Caco-2 (cell line): ENCODE measurements around the gene PALM. TPM values are rescaled to one million over a fixed set of nuclear protein-coding genes. Genes with fewer than 3 reads are reported as not detected.
"Not testable (repeated sequence)": the region's sequence is repeated elsewhere in the genome, so short reads cannot be mapped to it uniquely, and the experiment has no call there.

Source experiments
- BruUV-seq: library from RNA; stranded (reverse); fragments of 400-500 nt; replicated peaks from 2 replicates; lab custom pipeline; 2021; lab: Mats Ljungman, UMichigan
- CTCF ChIA-PET: fragments of 300-600 bp; sonication (Branson Sonifier 250); formaldehyde crosslinking; loops from one replicate; lab custom pipeline; 2022; ENCODE audit warnings: antibody characterized with exemption; lab: Charles Lee
- POLR2A ChIA-PET: fragments of 300-600 bp; sonication (Branson Sonifier 250); formaldehyde crosslinking; loops from one replicate; lab custom pipeline; 2022; ENCODE audit warnings: antibody characterized with exemption; lab: Charles Lee
- DNase-seq, 2 experiments: peaks; one replicate each; pipeline versions ENCODE4 v3.0.0 to v3.0.0-alpha.2; 2020 to 2022
- H3K27me3 ChIP-seq: replicated peaks from 2 replicates; pipeline ENCODE4 v1.6.0; 2011; ENCODE audit warnings: low read length; ENCODE audit not compliant: control insufficient read depth, insufficient read depth
- H3K36me3 ChIP-seq: 2 replicates; pipeline ENCODE4 v1.5.1; 2011; ENCODE audit warnings: low read length; ENCODE audit not compliant: control insufficient read depth, insufficient read depth
- H3K4me1 ChIP-seq: fragments of 250-450 bp; sonication (Bioruptor Pico); 2 replicates; pipeline ENCODE4 v1.5.1; 2020; ENCODE audit warnings: mild to moderate bottlenecking
- H3K4me3 ChIP-seq: 2 replicates; pipeline ENCODE4 v1.5.1; 2011; ENCODE audit warnings: low read depth, mild to moderate bottlenecking, control low read depth, low read length
- H3K9me3 ChIP-seq: fragments of 250-450 bp; sonication (Bioruptor Pico); 2 replicates; pipeline ENCODE4 v1.5.1; 2020; ENCODE audit warnings: mild to moderate bottlenecking, moderate library complexity
- H3K27ac Mint-ChIP-seq: one replicate; pipeline ENCODE4 v1.8.0; 2022; ENCODE audit warnings: mixed read lengths; ENCODE audit not compliant: unreplicated experiment
- H3K27me3 Mint-ChIP-seq: one replicate; pipeline ENCODE4 v1.8.0; 2022; ENCODE audit warnings: mixed read lengths; ENCODE audit not compliant: insufficient read depth, unreplicated experiment
- H3K36me3 Mint-ChIP-seq: one replicate; pipeline ENCODE4 v1.8.0; 2022; ENCODE audit warnings: mild to moderate bottlenecking, mixed read lengths; ENCODE audit not compliant: insufficient read depth, unreplicated experiment
- H3K4me1 Mint-ChIP-seq: one replicate; pipeline ENCODE4 v1.8.0; 2022; ENCODE audit warnings: low read depth, mixed read lengths; ENCODE audit not compliant: unreplicated experiment
- H3K4me3 Mint-ChIP-seq: one replicate; pipeline ENCODE4 v1.8.0; 2022; ENCODE audit warnings: mild to moderate bottlenecking, moderate library complexity, mixed read lengths; ENCODE audit not compliant: unreplicated experiment
- H3K9me3 Mint-ChIP-seq: one replicate; pipeline ENCODE4 v1.8.0; 2022; ENCODE audit warnings: mixed read lengths; ENCODE audit not compliant: unreplicated experiment
- intact Hi-C: fragments of 100-400 bp; cut with micrococcal nuclease; formaldehyde crosslinking; loops from one replicate; pipeline ENCODE4 v1.10.0; 2022; ENCODE audit not compliant: unreplicated experiment
- total RNA-seq: library from RNA; stranded (reverse); gene quantifications from 2 replicates; pipeline ENCODE4 v1.2.3, GENCODE V29; 2022
- TF ChIP-seq, protein P1 (sequence below), 2 experiments: fragments of 200-600 bp in 1 of 2; IDR thresholded peaks; 1 replicate in 1 of 2; 2 replicates in 1 of 2; pipeline versions ENCODE4 v1.5.1 to v1.8.0; 2011 to 2022; ENCODE audit warnings: antibody characterized with exemption in 1 of 2, control low read depth in 1 of 2, inconsistent platforms in 1 of 2, low read depth in 1 of 2, low read length in 1 of 2, mild to moderate bottlenecking in 1 of 2, moderate library complexity in 1 of 2; ENCODE audit not compliant: insufficient read depth in 1 of 2, severe bottlenecking in 1 of 2, unreplicated experiment in 1 of 2

Gene PALM
- total RNA-seq, 1 experiment from 2014 or later: 16.1 TPM

DNA sequence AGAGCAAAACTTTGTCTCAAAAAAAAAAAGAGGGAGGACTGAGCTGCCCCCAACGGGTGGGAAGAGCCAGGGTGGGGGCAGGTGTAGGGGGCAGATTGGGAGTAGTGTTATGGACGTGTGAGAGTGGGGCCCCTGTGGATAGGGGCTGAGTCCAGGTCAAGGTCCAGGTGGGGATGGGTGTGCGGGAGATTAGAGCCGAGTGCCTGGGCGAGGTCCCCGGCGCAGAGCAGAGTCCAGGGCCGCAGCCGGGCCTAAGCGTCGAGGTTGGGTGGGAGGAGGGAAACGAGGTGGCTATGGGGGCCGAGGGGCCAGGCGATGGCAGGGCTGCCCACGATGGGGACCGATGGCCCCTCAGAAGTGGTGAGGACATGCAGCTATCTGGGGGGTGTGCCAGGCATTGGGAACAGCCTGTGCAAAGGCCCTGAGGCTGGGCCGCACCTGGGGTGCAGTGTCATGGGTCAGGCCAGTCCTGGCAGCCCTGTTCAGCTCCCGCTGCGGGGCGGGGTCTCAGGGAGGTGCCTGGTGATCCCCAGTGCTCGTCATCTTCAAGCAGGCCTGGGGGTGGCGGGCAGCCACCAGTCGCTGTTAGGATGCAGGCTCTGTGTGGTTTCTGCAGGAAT lies 29.9 kb downstream of the PALM start:
- Mint-ChIP-seq H3K4me3 (peak overlapping the region; percentile 22), H3K27me3 (no peaks in the 10 kb centered on the region), H3K9me3 (no peaks in the 10 kb centered on the region), H3K27ac (peak overlapping the region; percentile 66), H3K4me1 (peaks cover 7% of the 10 kb centered on the region), H3K36me3 (peaks cover 60% of the 10 kb centered on the region)
- peak; percentile 54 to 87 for DNase-seq
- H3K4me3 ChIP-seq: no peak overlapping the region
- TF ChIP-seq, protein P1, sequence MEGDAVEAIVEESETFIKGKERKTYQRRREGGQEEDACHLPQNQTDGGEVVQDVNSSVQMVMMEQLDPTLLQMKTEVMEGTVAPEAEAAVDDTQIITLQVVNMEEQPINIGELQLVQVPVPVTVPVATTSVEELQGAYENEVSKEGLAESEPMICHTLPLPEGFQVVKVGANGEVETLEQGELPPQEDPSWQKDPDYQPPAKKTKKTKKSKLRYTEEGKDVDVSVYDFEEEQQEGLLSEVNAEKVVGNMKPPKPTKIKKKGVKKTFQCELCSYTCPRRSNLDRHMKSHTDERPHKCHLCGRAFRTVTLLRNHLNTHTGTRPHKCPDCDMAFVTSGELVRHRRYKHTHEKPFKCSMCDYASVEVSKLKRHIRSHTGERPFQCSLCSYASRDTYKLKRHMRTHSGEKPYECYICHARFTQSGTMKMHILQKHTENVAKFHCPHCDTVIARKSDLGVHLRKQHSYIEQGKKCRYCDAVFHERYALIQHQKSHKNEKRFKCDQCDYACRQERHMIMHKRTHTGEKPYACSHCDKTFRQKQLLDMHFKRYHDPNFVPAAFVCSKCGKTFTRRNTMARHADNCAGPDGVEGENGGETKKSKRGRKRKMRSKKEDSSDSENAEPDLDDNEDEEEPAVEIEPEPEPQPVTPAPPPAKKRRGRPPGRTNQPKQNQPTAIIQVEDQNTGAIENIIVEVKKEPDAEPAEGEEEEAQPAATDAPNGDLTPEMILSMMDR (IDR thresholded peaks at IDR 0.05; ENCODE audit: insufficient read depth in 1 of 2, low read depth in 1 of 2, low read length in 1 of 2, severe bottlenecking in 1 of 2, unreplicated experiment in 1 of 2): no peak
- ChIA-PET POLR2A (interaction anchor here (1.3 kb wide), 1 partner anchor 12 kb away, joined by 5 read pairs; the partner anchor contains the start of gene MISP), CTCF (no interaction called here)
- no TSS peak for BruUV-seq
- H3K27me3 ChIP-seq: no peaks in the 10 kb centered on the region
- no peaks in the 10 kb centered on the region for H3K36me3 ChIP-seq
- H3K4me1 ChIP-seq: peaks cover 16% of the 10 kb centered on the region
- peaks cover 5% of the 10 kb centered on the region; the same call in 1 of the 2 replicates for H3K9me3 ChIP-seq
- intact Hi-C loops: loop anchor here (2.0 kb wide), 1 partner anchor 14 kb away; no protein-coding TSS in a partner anchor

DNA sequence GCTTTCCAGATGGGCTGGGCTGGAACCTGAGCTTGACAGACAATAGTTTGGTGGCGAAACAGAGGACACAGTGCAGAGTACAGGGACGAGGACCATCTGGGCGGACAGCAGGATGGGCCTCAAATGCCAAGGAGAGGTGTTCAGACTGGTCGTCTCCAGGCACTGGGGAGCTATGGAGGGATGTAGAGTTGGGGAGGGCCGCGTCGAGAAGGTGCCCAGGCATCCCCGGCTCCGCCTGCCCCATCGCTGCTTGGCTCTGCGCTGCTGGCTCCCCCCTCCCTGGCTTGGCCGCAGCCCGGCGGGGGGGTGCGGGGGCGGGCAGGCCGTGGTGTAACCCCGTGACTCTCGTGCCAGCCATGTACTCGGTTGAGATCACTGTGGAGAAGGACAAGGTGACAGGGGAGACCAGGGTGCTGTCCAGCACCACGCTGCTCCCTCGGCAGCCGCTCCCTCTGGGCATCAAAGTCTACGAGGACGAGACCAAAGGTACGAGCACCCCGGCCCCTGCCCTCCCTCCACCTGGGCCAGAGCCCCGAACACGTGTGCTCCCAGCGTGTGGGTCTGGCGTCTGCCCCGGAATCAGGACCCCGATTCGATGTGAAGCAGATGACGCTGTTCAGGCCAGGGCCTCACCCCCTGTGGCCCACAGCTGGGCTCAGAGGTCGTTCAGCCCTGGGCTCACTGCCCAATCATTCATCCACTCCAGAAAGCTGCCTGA lies 31.4 kb downstream of the PALM start:
- H3K4me3 Mint-ChIP-seq: no peak overlapping the region
- no peak for DNase-seq

DNA sequence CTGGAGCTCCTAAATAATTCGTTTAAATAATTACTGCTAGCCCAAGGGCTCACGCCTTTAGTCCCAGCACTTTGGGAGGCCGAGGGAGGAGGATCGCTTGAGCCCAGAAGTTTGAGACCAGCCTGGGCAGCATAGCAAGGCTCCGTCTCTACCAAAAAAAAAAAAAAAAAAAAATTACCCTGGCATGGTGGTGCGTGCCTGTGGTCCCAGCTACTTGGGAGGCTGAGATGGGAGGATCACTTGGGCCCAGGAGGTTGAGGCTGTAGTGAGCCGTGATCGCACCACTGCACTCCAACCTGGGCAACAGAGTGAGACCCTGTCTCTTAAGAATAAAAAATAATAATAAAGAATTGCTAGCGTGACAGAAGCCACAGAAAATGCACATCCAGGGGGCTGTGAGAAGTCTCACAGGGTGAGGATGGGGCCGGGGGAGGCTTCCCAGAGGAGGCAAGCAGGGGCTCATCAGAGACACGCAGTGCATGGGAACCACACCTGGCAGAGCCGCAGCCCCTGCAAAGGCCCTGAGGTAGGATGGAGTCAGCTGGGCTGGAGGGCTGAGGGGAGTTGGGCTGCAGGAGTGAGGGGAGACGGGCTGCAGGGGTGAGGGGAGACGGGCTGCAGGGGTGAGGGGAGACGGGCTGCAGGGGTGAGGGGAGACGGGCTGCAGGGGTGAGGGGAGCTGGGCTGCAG lies 32.2 kb downstream of the PALM start:
- ChIA-PET POLR2A (interaction anchor here (1.4 kb wide), 1 partner anchor 12 kb away, joined by 8 read pairs; no protein-coding TSS in a partner anchor), CTCF (interaction anchor here (0.6 to 0.9 kb wide), 2 partner anchors 11 to 114 kb away, joined by 3 read pairs; no protein-coding TSS in a partner anchor)
- H3K36me3 ChIP-seq, H3K9me3 Mint-ChIP-seq, DNase-seq, H3K4me3 ChIP-seq, BruUV-seq, H3K9me3 ChIP-seq, intact Hi-C loops, H3K27me3 Mint-ChIP-seq, H3K4me3 Mint-ChIP-seq, H3K4me1 Mint-ChIP-seq, H3K27me3 ChIP-seq, H3K27ac Mint-ChIP-seq: not testable (repeated sequence)
- peaks cover 49% of the 10 kb centered on the region for H3K36me3 Mint-ChIP-seq
- H3K4me1 ChIP-seq: peaks cover 16% of the 10 kb centered on the region

More for the DNA sequence above, 31.4 kb downstream of the PALM start:
- POLR2A ChIA-PET: no interaction called here
- Mint-ChIP-seq H3K27me3 (no peaks in the 10 kb centered on the region), H3K36me3 (peaks cover 49% of the 10 kb centered on the region), H3K4me1 (peaks cover 7% of the 10 kb centered on the region), H3K27ac (no peak overlapping the region), H3K9me3 (no peaks in the 10 kb centered on the region)
- TF ChIP-seq, protein P1 (IDR thresholded peaks at IDR 0.05; ENCODE audit: insufficient read depth in 1 of 2, low read depth in 1 of 2, low read length in 1 of 2, severe bottlenecking in 1 of 2, unreplicated experiment in 1 of 2): no peak
- BruUV-seq: no TSS peak
- H3K4me1 ChIP-seq: peaks cover 16% of the 10 kb centered on the region
- H3K27me3 ChIP-seq: no peaks in the 10 kb centered on the region
- intact Hi-C loops: loop anchor here (2.0 kb wide), 1 partner anchor 13 kb away; no protein-coding TSS in a partner anchor
- CTCF ChIA-PET: no interaction called here
- H3K9me3 ChIP-seq: peaks cover 8% of the 10 kb centered on the region; the same call in 1 of the 2 replicates
- no peak overlapping the region for H3K4me3 ChIP-seq
- no peaks in the 10 kb centered on the region for H3K36me3 ChIP-seq
